HG02763 (cell line): ENCODE data around the gene ERV3-1.
A peak's percentile ranks its signal among the peaks of the same experiment; 100 is the strongest.
"Not testable (repeated sequence)": the region's sequence is repeated elsewhere in the genome, so short reads cannot be mapped to it uniquely, and the experiment has no call there.

ENCODE experiments used
- ATAC-seq: cut with Tn5 transposase; IDR thresholded peaks from one replicate; pipeline ENCODE4 v1.9.1; 2021; ENCODE audit warnings: mild to moderate bottlenecking, moderate library complexity; ENCODE audit not compliant: unreplicated experiment

ERV3-1 gene, protein sequence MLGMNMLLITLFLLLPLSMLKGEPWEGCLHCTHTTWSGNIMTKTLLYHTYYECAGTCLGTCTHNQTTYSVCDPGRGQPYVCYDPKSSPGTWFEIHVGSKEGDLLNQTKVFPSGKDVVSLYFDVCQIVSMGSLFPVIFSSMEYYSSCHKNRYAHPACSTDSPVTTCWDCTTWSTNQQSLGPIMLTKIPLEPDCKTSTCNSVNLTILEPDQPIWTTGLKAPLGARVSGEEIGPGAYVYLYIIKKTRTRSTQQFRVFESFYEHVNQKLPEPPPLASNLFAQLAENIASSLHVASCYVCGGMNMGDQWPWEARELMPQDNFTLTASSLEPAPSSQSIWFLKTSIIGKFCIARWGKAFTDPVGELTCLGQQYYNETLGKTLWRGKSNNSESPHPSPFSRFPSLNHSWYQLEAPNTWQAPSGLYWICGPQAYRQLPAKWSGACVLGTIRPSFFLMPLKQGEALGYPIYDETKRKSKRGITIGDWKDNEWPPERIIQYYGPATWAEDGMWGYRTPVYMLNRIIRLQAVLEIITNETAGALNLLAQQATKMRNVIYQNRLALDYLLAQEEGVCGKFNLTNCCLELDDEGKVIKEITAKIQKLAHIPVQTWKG

DNA sequence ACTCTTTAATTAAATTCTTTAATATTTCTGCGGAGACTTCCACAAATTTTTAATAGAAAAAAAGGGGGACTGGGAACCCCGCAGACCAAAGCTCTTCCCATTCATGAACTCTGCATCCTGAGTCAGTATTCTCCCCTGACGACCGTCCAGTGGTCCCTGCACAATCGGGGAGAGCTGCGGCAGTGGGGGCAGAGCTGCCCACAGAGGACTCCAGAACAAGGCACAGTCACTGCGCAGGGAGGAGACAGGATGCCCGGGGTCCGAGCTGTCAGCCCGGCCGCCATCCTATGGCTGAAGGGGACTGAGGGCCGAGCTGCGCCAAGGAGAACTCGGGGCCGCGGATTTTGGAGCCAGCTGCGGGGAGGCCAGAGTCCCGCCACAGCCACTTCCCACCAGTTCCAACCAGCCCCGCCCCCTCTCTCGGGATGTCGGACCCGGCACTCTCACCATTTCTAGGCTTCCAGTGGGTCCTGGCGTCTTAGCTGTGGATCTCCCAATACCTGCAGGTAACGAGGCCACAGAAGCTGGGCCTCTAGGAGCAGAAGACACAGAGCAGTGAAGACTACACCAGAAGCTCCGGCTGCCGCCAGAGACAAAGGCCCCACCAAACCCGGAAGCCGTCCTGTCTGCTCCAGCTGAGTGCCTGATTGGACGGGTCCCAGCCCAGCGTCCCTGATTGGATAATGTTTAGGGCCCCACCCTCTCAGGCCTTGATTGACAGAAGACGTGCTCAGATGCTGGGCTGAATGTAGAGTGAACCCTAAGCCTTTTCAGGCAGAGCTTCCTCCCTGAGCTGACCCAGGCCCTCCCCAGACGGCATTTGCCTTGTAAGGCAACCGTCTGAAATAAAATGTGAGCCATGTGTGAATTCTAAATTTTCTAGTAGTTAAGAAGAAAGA, at the start of gene ERV3-1:
ERV3-1 (minus strand) TSS at position 594 of the 899 bp plus-strand sequence. CDS start 13,661 bp downstream, outside the sequence.
- ATAC-seq = peak; percentile 100

- not testable (repeated sequence) for ATAC-seq
Measured at GRCh38 chr7:65055786-65056185, 49.3 kb upstream of the ERV3-1 start.

- not testable (repeated sequence) for ATAC-seq
Measured at GRCh38 chr7:65054466-65054994, 48.0 kb upstream of the ERV3-1 start.

DNA sequence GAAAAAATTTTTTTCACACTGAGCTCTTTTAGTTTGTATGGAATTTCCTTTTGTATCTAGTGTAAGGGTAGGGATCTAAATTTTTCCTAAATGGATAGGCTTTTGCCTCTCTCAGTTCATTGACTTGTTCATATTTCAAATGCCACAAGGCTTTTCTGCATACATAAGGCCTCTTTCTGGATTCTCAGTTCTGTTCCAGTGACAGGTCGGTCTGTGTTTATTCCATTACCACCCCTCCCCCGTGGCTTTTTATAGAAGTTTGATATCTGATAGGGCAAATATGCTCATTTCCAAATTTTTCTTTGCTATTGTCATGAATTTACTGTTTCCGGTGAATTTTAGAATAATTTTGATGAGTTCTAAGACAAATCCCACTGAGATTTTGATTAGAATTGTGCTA, 45.2 kb upstream of the ERV3-1 start:
- not testable (repeated sequence) for ATAC-seq

GRCh38 chr7:65051139-65051538, 44.7 kb upstream of the ERV3-1 start:
- ATAC-seq = not testable (repeated sequence)

- not testable (repeated sequence) for ATAC-seq
Measured at GRCh38 chr7:65046329-65046728, 39.8 kb upstream of the ERV3-1 start.

DNA sequence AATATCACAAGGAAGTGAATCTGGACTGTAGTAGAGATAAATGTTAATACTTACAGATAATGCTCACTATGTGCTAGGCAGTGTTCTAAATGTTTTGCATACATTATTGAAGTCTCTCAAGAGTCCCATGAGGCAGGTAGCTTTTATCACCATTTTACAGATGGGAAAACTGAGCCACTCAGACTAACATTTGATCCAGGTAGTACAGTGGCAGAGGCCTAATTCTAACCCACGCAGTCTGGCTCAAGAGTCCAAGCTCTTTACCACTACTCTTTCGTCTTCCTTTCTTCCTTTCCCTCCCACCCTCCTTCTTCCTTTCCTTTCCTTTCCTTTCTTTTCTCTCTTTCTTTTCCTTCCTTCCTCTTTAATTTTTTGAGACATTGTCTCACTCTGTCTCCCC, 39.1 kb upstream of the ERV3-1 start:
- not testable (repeated sequence) for ATAC-seq

- ATAC-seq = peak; percentile 8
Measured at GRCh38 chr7:65038767-65039166, 32.3 kb upstream of the ERV3-1 start.

DNA sequence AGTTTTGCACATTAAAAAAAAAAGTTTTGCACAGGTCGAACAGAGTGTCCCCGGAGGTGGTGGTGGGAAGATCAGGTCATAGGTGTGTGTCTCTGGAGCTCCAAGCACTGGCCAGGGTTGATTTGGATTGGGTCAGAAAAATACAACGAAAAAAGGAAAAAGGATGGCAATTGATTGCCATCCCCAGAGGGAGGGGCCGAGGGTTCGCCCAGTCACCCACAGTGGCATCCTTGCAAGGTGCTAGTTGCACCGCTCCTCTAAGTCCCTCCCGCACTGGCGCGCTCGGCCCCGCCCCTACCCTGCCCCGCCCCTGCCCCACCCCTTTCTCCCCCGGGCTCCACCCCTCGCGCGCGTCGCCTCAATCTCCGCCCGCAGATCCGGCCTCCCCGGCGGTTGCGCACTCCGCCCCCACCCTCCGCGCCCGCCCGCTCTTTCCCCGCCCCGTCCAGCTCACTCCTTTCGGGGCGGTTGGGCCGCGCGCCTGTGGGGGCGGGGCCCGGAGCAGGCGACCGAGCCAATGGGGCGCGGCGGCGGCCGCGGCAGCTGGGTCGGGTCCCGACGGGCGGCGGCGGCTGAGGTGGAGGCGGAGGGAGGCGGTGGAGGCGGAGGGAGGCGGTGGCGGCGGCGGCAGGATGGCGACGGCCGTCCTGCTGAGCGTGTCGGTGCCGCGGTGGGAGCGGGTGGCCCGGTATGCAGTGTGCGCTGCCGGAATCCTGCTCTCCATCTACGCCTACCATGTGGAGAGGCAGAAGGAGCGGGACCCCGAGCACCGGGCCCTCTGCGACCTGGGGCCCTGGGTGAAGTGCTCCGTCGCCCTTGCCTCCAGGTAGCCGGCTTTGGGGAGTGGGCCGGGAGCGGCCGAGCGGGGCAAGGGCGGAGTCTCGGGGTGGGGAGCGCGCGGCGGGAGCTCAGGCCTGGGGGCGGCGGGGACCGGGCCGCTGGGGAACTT, 31.5 kb upstream of the ERV3-1 start:
- peak; percentile 86 for ATAC-seq

GRCh38 chr7:65036526-65036925, 30.0 kb upstream of the ERV3-1 start:
- not testable (repeated sequence) for ATAC-seq

DNA sequence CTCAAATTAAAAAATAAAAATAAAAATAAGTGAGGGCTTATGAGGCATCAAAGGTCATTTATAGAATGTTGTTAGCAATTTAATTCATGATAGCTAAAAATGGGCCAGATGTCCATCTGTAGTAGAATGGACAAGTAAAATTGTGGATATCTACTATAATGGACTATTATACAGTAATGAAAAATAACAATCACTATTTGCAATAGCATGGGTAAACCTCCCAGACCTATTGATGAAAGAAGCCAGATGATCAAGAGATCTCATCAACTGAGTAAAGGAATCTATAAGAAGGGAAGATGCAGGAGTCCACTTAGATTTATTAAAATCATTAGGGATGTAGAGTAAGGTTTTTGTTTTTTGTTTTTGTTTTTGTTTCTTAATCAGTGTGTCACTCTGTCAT, 29.0 kb upstream of the ERV3-1 start:
- ATAC-seq = not testable (repeated sequence)

GRCh38 chr7:65034120-65034782, 27.8 kb upstream of the ERV3-1 start:
- ATAC-seq = not testable (repeated sequence)

GRCh38 chr7:65033391-65033790, 26.9 kb upstream of the ERV3-1 start:
- not testable (repeated sequence) for ATAC-seq

- ATAC-seq = not testable (repeated sequence)
Measured at GRCh38 chr7:65025023-65025422, 18.5 kb upstream of the ERV3-1 start.

DNA sequence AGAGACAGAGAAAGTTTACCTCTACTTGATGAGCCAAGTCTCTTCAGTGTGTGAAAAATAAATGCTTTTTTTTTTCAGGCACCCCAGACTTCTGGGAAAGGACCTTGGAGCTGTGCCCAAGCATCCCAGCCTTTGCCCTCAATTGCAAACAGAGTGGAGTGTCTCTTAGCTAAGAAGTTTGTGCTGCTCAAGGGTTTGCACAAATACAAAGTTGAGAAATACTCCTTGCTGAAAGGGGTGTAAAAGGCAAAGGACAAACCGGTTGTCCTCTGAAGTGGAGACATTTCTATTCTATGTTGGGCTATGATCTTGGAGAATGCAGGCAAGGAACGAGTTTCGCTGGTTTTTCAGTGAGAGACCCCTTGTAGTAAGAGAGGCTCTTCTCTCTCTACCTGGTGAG, 14.5 kb upstream of the ERV3-1 start:
- ATAC-seq = not testable (repeated sequence)

GRCh38 chr7:65009881-65010280, 3.4 kb upstream of the ERV3-1 start:
- not testable (repeated sequence) for ATAC-seq

DNA sequence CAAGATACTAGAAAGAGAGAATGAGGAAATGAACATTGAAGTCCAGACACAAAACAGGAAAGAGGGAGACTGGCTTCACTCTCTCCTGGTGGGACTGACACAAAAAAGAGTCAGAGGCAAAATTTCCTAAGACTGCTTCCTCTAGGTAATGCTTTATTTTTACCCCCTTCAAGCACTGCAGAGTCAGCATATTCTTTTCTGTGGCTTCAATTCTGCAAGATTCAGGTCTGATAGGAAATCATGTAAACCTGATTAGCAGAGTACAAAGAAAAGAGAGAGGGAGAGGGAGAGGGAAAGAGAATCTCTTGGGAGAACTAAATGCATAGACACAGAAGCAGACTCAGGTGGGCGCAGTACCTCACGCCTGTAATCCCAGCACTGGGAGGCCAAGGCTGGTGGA, 2.9 kb upstream of the ERV3-1 start:
- not testable (repeated sequence) for ATAC-seq

- ATAC-seq = not testable (repeated sequence)
Measured at GRCh38 chr7:65007036-65007435, 549 bp upstream of the ERV3-1 start.

- ATAC-seq = no peak
Measured at GRCh38 chr7:65004575-65004974, 1.9 kb downstream of the ERV3-1 start.
